ENCODE measurements around the gene RNASE11. TPM values are rescaled to one million over a fixed set of nuclear protein-coding genes. Genes with fewer than 3 reads are reported as not detected.

RNASE11 gene
- total RNA-seq, 1 experiment from 2014 or later, result not detected

DNA sequence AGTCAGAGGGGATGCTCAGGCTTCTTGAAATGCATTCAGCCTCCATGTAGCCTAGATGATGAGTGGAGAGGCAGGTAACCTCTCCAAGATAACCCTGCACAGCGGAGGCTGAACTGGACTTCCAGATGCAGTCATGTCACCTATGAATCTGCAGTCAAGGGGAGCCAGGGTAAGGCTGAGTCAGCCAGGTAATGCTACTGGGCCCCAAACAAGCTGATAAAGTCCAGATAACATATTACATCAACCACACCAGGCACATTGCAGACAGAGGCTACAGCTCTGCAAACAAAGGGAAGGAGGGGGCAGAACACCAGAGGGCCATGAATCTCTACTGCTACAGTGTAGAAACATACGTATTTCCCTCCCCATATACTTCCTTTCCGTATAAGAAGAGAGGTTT lies 40.9 kb downstream of the RNASE11 start:
- H3K4me3 ChIP-seq (replicated peaks in 1 of 2; ENCODE audit: low read depth in 1 of 2, low read length in 2 of 2), result no peak overlapping the region
- H3K27me3 ChIP-seq (ENCODE audit: insufficient read depth, low read length), result no peaks in the 10 kb centered on the region
- TF ChIP-seq EZH2 (IDR thresholded peaks at IDR 0.05) (no peak), ZNF274 (IDR thresholded peaks at IDR 0.05; ENCODE audit: low read depth, low read length) (no peak), CEBPB (IDR thresholded peaks at IDR 0.05; ENCODE audit: low read depth) (no peak), EGR1 (IDR thresholded peaks at IDR 0.05; ENCODE audit: low read depth) (no peak), ELF1 (IDR thresholded peaks at IDR 0.05; ENCODE audit: borderline replicate concordance, low read depth) (no peak), SP1 (IDR thresholded peaks at IDR 0.05; ENCODE audit: low read depth) (no peak), ZFX (IDR thresholded peaks at IDR 0.05) (no peak), TCF7L2 (IDR thresholded peaks at IDR 0.05; ENCODE audit: borderline replicate concordance, extremely low read depth, insufficient read depth, insufficient read length) (no peak), SRF (IDR thresholded peaks at IDR 0.05; ENCODE audit: low read depth) (no peak), RAD21 (IDR thresholded peaks at IDR 0.05; ENCODE audit: low read depth) (no peak), SIN3A (IDR thresholded peaks at IDR 0.05; ENCODE audit: low read depth) (no peak), YY1 (IDR thresholded peaks at IDR 0.05; ENCODE audit: extremely low read depth, insufficient replicate concordance, low read depth, low read length) (no peak), EZH2phosphoT487 (IDR thresholded peaks at IDR 0.05; ENCODE audit: borderline replicate concordance) (no peak), FOSL1 (IDR thresholded peaks at IDR 0.05; ENCODE audit: low read depth) (no peak), CBX3 (IDR thresholded peaks at IDR 0.05; ENCODE audit: low read depth) (no peak)
- TF ChIP-seq, protein P1, sequence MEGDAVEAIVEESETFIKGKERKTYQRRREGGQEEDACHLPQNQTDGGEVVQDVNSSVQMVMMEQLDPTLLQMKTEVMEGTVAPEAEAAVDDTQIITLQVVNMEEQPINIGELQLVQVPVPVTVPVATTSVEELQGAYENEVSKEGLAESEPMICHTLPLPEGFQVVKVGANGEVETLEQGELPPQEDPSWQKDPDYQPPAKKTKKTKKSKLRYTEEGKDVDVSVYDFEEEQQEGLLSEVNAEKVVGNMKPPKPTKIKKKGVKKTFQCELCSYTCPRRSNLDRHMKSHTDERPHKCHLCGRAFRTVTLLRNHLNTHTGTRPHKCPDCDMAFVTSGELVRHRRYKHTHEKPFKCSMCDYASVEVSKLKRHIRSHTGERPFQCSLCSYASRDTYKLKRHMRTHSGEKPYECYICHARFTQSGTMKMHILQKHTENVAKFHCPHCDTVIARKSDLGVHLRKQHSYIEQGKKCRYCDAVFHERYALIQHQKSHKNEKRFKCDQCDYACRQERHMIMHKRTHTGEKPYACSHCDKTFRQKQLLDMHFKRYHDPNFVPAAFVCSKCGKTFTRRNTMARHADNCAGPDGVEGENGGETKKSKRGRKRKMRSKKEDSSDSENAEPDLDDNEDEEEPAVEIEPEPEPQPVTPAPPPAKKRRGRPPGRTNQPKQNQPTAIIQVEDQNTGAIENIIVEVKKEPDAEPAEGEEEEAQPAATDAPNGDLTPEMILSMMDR (IDR thresholded peaks at IDR 0.05 in 2 of 3, conservative IDR thresholded peaks at IDR 0.05 in 1 of 3; ENCODE audit: borderline replicate concordance in 1 of 3, insufficient read depth in 1 of 3, low read depth in 2 of 3, low read length in 2 of 3), result no peak
- TF ChIP-seq, protein P2, sequence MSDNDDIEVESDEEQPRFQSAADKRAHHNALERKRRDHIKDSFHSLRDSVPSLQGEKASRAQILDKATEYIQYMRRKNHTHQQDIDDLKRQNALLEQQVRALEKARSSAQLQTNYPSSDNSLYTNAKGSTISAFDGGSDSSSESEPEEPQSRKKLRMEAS (IDR thresholded peaks at IDR 0.05), result no peak
- TF ChIP-seq, protein P3, sequence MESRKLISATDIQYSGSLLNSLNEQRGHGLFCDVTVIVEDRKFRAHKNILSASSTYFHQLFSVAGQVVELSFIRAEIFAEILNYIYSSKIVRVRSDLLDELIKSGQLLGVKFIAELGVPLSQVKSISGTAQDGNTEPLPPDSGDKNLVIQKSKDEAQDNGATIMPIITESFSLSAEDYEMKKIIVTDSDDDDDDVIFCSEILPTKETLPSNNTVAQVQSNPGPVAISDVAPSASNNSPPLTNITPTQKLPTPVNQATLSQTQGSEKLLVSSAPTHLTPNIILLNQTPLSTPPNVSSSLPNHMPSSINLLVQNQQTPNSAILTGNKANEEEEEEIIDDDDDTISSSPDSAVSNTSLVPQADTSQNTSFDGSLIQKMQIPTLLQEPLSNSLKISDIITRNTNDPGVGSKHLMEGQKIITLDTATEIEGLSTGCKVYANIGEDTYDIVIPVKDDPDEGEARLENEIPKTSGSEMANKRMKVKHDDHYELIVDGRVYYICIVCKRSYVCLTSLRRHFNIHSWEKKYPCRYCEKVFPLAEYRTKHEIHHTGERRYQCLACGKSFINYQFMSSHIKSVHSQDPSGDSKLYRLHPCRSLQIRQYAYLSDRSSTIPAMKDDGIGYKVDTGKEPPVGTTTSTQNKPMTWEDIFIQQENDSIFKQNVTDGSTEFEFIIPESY (IDR thresholded peaks at IDR 0.05; ENCODE audit: extremely low read depth, insufficient replicate concordance, low read length), result no peak
- TF ChIP-seq, protein P4, sequence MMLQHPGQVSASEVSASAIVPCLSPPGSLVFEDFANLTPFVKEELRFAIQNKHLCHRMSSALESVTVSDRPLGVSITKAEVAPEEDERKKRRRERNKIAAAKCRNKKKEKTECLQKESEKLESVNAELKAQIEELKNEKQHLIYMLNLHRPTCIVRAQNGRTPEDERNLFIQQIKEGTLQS (IDR thresholded peaks at IDR 0.05), result no peak
- no peaks in the 10 kb centered on the region for H3K79me2 ChIP-seq (ENCODE audit: insufficient read depth, low read length)
- no peak for ATAC-seq
- H3K4me2 ChIP-seq (ENCODE audit: low read length), result no peak overlapping the region
- no peaks in the 10 kb centered on the region for H3K36me3 ChIP-seq (ENCODE audit: control insufficient read depth in 1 of 2, insufficient read depth in 2 of 2, low read length in 2 of 2)
- intact Hi-C loops (cut with micrococcal nuclease), result no loop called here
- ChIA-PET CTCF (no interaction called here), POLR2A (no interaction called here), RAD21 (ENCODE audit: low non-redundant PET in 1 of 2, low total read pairs in 2 of 2, uncharacterized antibody in 2 of 2, unreplicated experiment in 2 of 2) (no interaction called here)
- no TSS peak for BruUV-seq (replicated peaks)
- H3K4me1 ChIP-seq (ENCODE audit: control insufficient read depth in 1 of 2, insufficient read depth in 2 of 2, low read length in 2 of 2), result no peaks in the 10 kb centered on the region
- no peak overlapping the region for H3K9ac ChIP-seq (ENCODE audit: low read length)
- H3K9me2 ChIP-seq (ENCODE audit: insufficient read depth), result no peaks in the 10 kb centered on the region
- H2AFZ ChIP-seq (ENCODE audit: low read depth, low read length, poor library complexity, severe bottlenecking), result no peak overlapping the region
- no peaks in the 10 kb centered on the region for H3K9me3 ChIP-seq (ENCODE audit: control insufficient read depth in 1 of 2, insufficient read depth in 1 of 2, low read depth in 1 of 2, low read length in 2 of 2)
- DNase-seq (ENCODE audit: low read depth, low spot score), result no peak
- H4K20me1 ChIP-seq (ENCODE audit: insufficient read depth), result no peaks in the 10 kb centered on the region
- no peak overlapping the region for H3K27ac ChIP-seq (ENCODE audit: low read depth, low read length)
